ENCODE measurements around the gene GNB1L.

GRCh38 chr22:19764636-19765476 is 89.8 kb downstream of the GNB1L start:
- TF ChIP-seq POLR2A (IDR thresholded peaks at IDR 0.05), result no peak
- no peak for TF ChIP-seq CTCF (IDR thresholded peaks at IDR 0.05)
- TF ChIP-seq EP300 (IDR thresholded peaks at IDR 0.05), result no peak
- TF ChIP-seq POLR2AphosphoS5 (IDR thresholded peaks at IDR 0.05), result no peak

All from gastroesophageal sphincter (tissue), 3 donors.